ENCODE results near the gene TRPC4AP.

- no peak for TF ChIP-seq POLR2A (IDR thresholded peaks at IDR 0.05)
- TF ChIP-seq CTCF (IDR thresholded peaks at IDR 0.05) = no peak
Observed at GRCh38 chr20:34990661-34991214, 101.9 kb downstream of the TRPC4AP start.
